GM18867 (cell line): ENCODE data around the gene SEMA4A.
"Not testable (repeated sequence)": the region's sequence is repeated elsewhere in the genome, so short reads cannot be mapped to it uniquely, and the experiment has no call there.

Experiments
- ATAC-seq: cut with Tn5 transposase; IDR thresholded peaks from one replicate; pipeline ENCODE4 v1.9.1; 2021; ENCODE audit warnings: mild to moderate bottlenecking, moderate library complexity; ENCODE audit not compliant: unreplicated experiment

The SEMA4A gene

DNA sequence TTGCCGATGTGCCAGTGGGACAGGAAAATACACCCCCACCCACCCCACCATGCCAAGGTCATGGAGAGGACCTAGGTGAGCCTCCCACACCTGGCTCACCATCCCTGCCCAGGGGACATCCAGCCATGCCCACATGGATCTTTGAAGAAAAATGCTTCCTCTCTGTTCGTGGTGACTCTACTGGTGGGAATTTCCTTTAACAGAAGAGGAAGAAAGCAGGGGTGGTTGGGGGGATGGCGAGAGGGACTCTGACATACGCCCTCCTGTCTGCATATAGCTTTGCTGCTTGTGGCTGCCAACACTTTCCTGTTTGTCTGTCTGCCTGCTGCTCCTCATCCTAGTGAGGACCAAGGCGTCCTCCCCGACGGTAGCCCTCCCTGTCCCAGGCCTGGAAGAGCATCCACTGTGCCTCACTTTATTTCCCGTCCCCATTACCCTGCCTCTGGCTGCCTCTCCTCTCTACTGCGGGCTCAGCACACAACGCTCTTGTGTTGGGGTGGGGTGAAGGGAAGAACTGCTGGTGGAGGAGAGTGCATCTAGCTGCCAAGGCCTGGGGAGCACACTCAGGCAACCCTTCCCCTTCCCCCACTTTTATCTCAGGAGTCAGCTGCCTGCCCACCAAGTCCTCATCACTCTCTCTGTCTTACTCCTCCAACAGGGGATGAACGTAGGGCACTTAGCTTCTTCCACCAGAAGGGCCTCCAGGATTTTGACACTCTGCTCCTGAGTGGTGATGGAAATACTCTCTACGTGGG lies 2.5 kb downstream of the SEMA4A start:
- no peak for ATAC-seq

DNA sequence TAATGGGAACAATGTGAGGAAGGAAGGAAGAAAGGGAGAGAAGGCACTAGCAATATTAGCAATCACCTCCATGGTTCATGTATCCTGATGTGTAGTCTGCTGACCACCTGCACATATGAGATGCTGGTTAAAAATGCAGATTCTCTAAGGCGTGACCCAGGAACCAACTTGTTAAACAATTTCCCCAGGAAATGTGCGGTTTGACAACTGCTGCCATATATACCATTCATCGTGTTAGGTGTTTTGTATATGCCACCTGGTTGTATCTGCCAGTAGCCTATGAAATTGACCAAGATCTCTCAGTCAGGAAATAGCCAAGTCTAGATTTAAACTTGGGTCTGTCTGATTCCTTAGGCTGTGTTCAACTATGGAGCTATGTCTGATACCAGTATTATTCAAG lies 4.1 kb downstream of the SEMA4A start:
- no peak for ATAC-seq

DNA sequence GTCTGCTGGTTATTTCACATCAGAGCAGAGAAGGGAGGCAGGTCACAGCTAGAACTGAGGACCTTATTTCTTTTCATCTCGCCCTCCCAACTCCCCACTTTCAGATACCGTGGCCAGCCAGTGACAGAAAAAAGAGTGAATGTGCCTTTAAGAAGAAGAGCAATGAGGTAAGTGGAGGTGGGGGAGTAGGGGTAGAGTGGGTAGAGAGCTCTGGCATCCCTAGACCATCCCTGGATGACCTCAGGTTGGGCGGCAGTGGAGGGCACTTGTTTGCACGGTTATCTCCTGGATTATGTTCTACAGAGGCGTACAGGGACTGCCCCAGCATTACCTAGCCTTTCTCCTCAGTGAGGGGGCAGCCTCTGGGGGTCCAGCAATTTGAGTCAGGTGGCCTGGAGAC lies 4.6 kb downstream of the SEMA4A start:
- ATAC-seq: no peak

DNA sequence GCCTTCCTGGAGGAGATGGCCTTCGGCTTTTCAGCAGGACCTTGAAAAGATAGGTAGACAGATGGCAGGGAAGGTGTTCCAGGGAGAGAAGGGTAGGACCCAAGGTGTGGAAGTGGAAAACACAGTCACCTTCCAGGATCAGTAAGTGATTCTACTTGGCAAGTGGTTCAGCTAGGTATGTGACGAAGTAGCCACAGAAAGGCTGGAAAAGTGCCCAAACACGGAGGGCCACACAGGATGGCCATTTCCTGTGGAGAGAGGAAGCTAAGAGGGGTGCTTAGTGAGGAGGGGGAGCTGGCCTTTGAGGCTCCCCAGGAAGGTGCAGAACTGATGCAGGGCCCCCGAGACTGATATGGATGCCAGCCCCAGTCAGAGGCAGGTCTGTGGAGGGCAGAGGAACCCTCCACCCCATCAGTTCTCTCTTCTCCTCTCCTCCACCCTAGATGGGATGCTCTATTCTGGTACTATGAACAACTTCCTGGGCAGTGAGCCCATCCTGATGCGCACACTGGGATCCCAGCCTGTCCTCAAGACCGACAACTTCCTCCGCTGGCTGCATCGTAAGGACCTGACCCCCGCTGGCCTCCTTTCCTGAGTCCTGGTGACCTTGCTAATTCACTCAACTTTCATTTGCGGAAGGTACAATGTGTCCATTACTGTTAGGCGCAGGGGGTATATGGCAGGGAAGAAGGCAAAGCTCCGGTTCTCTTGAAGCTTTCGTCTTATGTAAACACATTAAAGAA lies 6.8 kb downstream of the SEMA4A start:
- no peak for ATAC-seq

DNA sequence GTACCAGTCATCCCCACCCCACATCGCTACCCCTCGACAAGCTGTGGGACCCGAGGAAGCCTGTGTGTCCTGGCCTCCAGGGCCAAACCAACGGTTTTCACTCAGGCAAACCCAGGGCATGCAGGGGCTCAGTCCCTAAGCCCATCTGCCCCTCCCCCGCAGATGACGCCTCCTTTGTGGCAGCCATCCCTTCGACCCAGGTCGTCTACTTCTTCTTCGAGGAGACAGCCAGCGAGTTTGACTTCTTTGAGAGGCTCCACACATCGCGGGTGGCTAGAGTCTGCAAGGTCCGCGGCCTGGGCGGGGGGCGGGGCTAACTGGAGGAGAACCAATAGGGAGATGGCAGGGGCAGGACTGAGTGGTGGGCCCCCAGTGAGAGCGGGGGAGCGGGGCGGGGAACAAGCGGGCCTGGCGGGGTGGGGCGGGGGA lies 7.4 kb downstream of the SEMA4A start:
- no peak for ATAC-seq

- no peak for ATAC-seq
Measured at GRCh38 chr1:156162430-156163037, 9.1 kb downstream of the SEMA4A start.

DNA sequence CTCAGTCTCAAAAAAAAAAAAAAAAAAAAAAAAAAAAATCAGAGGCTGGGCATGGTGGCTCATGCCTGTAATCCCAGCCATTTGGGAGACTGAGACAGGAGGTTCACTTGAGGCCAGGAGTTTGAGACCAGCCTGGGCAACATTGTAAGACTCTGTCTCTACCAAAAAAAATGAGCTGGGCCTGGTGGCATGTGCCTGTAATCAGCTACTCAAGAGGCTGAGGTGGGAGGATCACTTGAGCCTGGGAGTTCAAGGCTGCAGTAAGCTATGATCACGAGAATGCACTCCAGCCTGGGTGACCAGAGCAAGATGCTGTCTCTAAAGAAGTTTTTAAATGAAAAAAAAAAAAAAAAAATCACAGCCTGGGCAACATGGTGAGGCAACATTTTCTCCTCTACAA lies 10.3 kb downstream of the SEMA4A start:
- ATAC-seq: no peak

- ATAC-seq: no peak
Measured at GRCh38 chr1:156164125-156164831, 10.9 kb downstream of the SEMA4A start.

- no peak for ATAC-seq
Measured at GRCh38 chr1:156165083-156165482, 11.7 kb downstream of the SEMA4A start.

GRCh38 chr1:156167536-156167935 lies 14.2 kb downstream of the SEMA4A start:
- no peak for ATAC-seq

DNA sequence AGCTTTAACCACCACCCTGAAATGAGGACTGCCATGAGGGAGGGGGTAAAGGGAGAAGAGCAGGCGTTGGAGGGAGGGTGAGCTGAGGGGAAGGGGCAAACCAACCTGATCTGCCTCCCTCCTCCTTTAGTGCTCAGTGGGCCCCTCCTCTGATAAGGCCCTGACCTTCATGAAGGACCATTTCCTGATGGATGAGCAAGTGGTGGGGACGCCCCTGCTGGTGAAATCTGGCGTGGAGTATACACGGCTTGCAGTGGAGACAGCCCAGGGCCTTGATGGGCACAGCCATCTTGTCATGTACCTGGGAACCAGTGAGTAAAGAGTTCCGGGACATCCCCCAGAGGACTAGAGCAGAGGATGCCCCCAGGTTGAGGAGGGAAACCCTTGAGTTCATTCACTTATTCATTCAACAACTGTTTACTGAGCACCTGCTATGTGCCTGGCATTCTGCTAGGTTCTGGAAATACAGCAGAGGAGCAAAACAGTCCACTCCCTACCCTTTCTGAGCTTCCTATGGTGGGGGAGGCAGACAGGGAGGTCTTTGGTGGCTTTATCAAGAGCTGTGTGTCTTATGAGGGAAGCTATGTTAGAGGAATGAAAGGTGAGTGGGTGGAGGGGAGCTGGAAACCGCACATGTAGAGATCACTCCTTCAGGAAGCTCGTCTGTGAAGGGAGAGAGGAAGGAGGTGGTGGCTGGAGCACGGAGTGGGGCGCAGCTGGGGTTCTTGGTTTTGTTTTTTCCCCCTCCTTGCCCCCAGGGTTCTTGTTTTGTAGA lies 19.5 kb downstream of the SEMA4A start:
- ATAC-seq: no peak

DNA sequence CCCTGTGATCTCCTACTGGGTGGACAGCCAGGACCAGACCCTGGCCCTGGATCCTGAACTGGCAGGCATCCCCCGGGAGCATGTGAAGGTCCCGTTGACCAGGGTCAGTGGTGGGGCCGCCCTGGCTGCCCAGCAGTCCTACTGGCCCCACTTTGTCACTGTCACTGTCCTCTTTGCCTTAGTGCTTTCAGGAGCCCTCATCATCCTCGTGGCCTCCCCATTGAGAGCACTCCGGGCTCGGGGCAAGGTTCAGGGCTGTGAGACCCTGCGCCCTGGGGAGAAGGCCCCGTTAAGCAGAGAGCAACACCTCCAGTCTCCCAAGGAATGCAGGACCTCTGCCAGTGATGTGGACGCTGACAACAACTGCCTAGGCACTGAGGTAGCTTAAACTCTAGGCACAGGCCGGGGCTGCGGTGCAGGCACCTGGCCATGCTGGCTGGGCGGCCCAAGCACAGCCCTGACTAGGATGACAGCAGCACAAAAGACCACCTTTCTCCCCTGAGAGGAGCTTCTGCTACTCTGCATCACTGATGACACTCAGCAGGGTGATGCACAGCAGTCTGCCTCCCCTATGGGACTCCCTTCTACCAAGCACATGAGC lies 23.3 kb downstream of the SEMA4A start:
- no peak for ATAC-seq

DNA sequence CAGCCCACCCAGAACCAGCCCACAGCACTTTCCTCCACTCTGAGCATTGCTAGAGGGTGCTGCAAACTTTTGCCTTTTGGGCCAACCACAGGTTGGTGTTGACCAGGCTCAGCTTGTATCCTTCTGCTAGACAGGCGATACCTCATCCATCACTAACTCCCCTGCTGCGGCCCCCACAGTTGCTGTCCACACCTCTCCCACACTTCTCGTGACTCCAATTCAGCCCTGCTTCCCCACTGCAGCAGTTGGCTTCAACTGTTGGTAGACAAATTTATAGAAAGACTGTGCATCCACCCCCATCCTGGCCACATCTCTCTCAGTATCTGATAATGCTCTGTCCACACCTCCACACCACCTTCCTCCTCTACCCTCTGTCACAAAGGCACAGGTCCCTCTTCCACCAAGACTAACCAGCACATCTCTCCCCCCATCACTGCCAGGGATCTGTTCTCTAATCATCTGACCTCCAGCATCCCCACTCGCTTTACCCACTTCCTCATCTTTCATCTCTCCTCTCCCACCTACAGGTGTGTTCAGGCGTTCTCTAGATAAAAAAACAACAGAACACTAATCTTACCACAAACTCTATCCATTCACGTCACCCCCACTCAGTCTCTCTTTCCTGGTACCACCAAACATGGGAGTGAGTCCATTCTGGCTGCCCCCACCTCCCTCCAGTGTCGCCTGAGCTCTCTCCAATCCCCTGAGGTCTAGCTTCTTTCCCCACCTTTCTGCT lies 24.7 kb downstream of the SEMA4A start:
- ATAC-seq: no peak

- ATAC-seq: no peak
Measured at GRCh38 chr1:156180471-156180870, 27.1 kb downstream of the SEMA4A start.

GRCh38 chr1:156181391-156181924 lies 28.1 kb downstream of the SEMA4A start:
- not testable (repeated sequence) for ATAC-seq

GRCh38 chr1:156182010-156182779 lies 28.8 kb downstream of the SEMA4A start:
- not testable (repeated sequence) for ATAC-seq

- not testable (repeated sequence) for ATAC-seq
Measured at GRCh38 chr1:156186347-156187177, 33.2 kb downstream of the SEMA4A start.

GRCh38 chr1:156190265-156190664 lies 36.9 kb downstream of the SEMA4A start:
- not testable (repeated sequence) for ATAC-seq
